NB4 (cell line): ENCODE data around the gene GIMAP1.

Source experiments
- MYC ChIP-seq: IDR thresholded peaks from 2 replicates; pipeline ENCODE4 v1.6.1; 2011; ENCODE audit warnings: low read depth, low read length
- POLR2A ChIP-seq: IDR thresholded peaks from 2 replicates; pipeline ENCODE4 v1.6.1; 2011; ENCODE audit warnings: mild to moderate bottlenecking; ENCODE audit not compliant: insufficient read length; ENCODE audit errors: extremely low read depth

DNA sequence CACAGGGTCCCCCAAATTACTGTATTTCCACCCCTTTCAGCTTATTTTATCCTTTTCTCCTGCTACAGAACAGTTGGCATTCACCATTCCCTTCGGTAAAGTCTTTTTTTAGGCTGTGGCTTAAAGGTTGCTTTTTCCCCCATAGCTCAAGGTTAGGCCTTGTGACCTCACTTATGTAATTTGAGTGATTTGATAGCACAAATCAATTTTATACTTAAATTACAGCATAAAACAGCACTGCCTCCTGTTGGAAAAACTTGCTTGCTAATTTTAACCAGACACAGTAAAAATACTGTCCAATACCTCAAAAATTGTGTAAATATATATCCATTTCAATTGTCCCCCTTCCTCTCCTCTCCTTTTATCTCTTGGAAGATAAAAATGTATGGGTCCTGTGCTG lies 7.1 kb downstream of the GIMAP1 start:
- TF ChIP-seq POLR2A = no peak
- TF ChIP-seq MYC = no peak
